Esophagus muscularis mucosa (tissue), 4 donors: ENCODE data around the gene NPPB. TPM values are rescaled to one million over a fixed set of nuclear protein-coding genes. Genes with fewer than 3 reads are reported as not detected.

Experiments
- DNase-seq: peaks from one replicate; pipeline ENCODE4 v3.0.0-alpha.2; 2017; ENCODE audit errors: extremely low spot score
- H3K27ac ChIP-seq, 4 donors: fragments of 200-600 bp; sonication (generic); replicated peaks in 1 of 4; 1 replicate in 3 of 4; 2 replicates in 1 of 4; pipeline ENCODE4 v1.5.1; 2016 to 2019; ENCODE audit warnings: mild to moderate bottlenecking in 1 of 4
- H3K27me3 ChIP-seq, 4 donors: fragments of 200-600 bp; sonication (generic); one replicate each; pipeline versions ENCODE4 v1.5.1 to v1.6.0; 2016 to 2019
- H3K36me3 ChIP-seq, 4 donors: fragments of 200-600 bp; sonication (generic); one replicate each; pipeline ENCODE4 v1.5.1; 2016 to 2019
- H3K4me1 ChIP-seq, 4 donors: fragments of 200-600 bp; sonication (generic); one replicate each; pipeline ENCODE4 v1.5.1; 2016 to 2019
- H3K4me3 ChIP-seq, 4 donors: fragments of 200-600 bp; sonication (generic); 1 replicate in 2 of 4; 2 replicates in 2 of 4; pipeline ENCODE4 v1.5.1; 2016 to 2019; ENCODE audit warnings: mild to moderate bottlenecking in 4 of 4, moderate library complexity in 1 of 4
- H3K9me3 ChIP-seq, 4 donors: fragments of 200-600 bp; sonication (generic); 1 replicate in 3 of 4; 2 replicates in 1 of 4; pipeline ENCODE4 v1.5.1; 2016 to 2019
- EP300 ChIP-seq: sonication (generic); formaldehyde crosslinking; IDR thresholded peaks from one replicate; pipeline ENCODE4 v1.6.1; 2017; ENCODE audit warnings: antibody characterized with exemption
- POLR2A ChIP-seq: fragments of 450-650 bp; IDR thresholded peaks from one replicate; pipeline ENCODE4 v1.6.1; 2017; ENCODE audit warnings: antibody characterized with exemption, moderate library complexity, mild to moderate bottlenecking, low read depth
- POLR2AphosphoS5 ChIP-seq, 2 donors: sonication (generic); formaldehyde crosslinking; IDR thresholded peaks; one replicate each; pipeline ENCODE4 v1.6.1; 2017; ENCODE audit warnings: antibody characterized with exemption in 2 of 2
- WGBS: methylation state at CpG from one replicate; pipeline ENCODE4 v1.1.5; 2018; 5-methylcytosine and 5-hydroxymethylcytosine counted together
- intact Hi-C: fragments of 100-400 bp; cut with DNase I; formaldehyde crosslinking; loops from one replicate; pipeline ENCODE4 v1.15.1; 2023
- total RNA-seq, 4 donors: library from RNA; depleted of rRNA; stranded (reverse); fragments of >200 nt; gene quantifications; one replicate each; pipeline versions ENCODE4 v1.1.0 to v1.2.1, GENCODE V29; 2016
- TF ChIP-seq, protein P1 (sequence below), 3 experiments: fragments of 200-600 bp in 2 of 3; fragments of 450-650 bp in 1 of 3; sonication (generic) in 2 of 3; IDR thresholded peaks; one replicate each; pipeline ENCODE4 v1.5.1; 2017 to 2019; ENCODE audit warnings: antibody characterized with exemption in 3 of 3, mild to moderate bottlenecking in 2 of 3, moderate library complexity in 1 of 3

The NPPB gene
- total RNA-seq, 4 donors from 2014 or later: not detected

DNA sequence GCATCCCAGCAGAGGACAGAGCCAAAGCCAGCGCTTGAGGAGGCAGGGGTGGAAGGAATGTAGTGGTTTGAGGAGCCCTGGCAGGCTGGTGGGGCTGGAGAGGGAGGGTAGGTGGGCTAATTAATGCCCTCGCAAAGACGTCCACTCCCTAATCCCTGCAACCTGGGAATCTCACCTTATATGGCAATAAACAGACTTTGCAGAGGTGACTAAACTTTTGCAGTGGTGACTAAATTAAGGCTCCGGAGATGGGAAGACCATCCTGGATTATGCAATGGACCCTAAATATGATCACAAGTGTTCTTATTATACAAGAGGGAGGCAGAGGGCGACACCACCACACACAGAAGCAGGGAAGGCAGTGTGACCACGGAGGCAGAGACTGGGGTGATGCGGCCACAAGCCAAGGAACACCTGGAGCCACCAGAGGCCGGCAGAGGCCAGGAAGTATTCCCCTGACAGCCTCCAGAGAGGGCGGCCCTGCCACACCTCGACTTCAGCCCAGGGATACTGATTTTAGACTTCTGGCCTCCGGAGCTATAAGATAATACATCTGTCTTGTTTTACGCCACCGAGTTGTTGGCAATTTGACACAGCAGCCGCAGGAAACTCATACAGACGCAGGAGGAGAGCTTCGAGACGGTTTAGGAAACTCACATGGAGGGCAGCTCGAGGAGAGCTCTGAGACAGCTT, 23.1 kb upstream of the NPPB start:
- H3K27me3 ChIP-seq: peaks cover 0 to 58% (median 3%) of the 10 kb centered on the region in 4 donors
- intact Hi-C loops: no loop called here
- DNase-seq: no peak
- H3K9me3 ChIP-seq: no peaks in the 10 kb centered on the region
- TF ChIP-seq EP300: no peak
- TF ChIP-seq POLR2A: no peak
- no peak for TF ChIP-seq POLR2AphosphoS5 (IDR thresholded peaks at IDR 0.05)
- TF ChIP-seq, protein P1, sequence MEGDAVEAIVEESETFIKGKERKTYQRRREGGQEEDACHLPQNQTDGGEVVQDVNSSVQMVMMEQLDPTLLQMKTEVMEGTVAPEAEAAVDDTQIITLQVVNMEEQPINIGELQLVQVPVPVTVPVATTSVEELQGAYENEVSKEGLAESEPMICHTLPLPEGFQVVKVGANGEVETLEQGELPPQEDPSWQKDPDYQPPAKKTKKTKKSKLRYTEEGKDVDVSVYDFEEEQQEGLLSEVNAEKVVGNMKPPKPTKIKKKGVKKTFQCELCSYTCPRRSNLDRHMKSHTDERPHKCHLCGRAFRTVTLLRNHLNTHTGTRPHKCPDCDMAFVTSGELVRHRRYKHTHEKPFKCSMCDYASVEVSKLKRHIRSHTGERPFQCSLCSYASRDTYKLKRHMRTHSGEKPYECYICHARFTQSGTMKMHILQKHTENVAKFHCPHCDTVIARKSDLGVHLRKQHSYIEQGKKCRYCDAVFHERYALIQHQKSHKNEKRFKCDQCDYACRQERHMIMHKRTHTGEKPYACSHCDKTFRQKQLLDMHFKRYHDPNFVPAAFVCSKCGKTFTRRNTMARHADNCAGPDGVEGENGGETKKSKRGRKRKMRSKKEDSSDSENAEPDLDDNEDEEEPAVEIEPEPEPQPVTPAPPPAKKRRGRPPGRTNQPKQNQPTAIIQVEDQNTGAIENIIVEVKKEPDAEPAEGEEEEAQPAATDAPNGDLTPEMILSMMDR (IDR thresholded peaks at IDR 0.05): no peak
- WGBS: 75% methylated on average over 18 of the region's 18 CpGs
- peak overlapping the region in 3 of 4 donors; percentile 15 to 62 (median 19) for H3K27ac ChIP-seq
- H3K4me1 ChIP-seq: peaks cover 15 to 54% (median 25%) of the 10 kb centered on the region in 4 donors
- H3K4me3 ChIP-seq: no peak overlapping the region
- no peaks in the 10 kb centered on the region for H3K36me3 ChIP-seq

DNA sequence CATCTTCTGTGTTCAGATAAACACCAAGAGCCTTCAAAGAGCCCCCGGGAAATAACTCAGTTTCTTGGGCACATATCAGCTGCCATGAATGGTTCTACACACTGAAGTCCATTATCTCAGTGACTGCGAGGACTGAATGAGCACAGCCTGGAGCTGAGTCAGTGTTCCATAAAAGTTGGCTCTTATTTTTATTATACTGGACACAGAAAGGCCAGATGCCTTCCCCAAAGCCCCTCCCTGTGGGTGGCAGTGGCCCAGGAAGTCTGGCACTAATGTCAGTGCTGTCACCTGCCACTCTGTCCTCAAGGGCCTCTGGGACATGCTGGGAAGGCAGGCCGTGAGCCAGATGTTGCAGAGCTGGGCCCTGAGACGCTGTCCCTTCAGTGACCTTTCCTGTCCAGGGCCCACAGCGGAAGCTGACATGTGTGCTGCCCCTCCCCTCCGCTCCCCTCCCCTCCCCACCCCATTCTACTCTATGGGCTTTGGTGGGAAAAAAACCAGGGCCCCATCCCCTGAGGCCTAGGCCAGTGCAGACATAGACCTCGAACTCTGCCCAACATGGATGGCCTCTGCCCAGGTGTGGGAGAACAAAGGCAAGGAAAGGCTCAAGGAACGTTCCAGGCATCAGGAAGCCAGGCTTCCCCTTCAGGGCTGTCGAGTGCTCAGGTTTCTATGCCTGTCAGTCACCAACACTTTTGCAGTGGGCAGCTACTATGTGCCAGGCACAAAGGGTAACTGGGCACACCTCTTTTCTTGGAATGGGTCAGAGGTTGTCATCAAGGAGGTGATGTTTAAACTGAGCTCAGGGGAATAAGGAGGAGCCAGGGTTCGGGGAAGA, 22.4 kb upstream of the NPPB start:
- no peak for DNase-seq
- peaks cover 15 to 47% (median 25%) of the 10 kb centered on the region in 4 donors for H3K4me1 ChIP-seq
- no peaks in the 10 kb centered on the region for H3K36me3 ChIP-seq
- WGBS: 44% methylated on average over 5 of the region's 10 CpGs
- intact Hi-C loops: no loop called here
- peak; percentile 12 for TF ChIP-seq EP300
- no peak for TF ChIP-seq POLR2A
- TF ChIP-seq, protein P1 (IDR thresholded peaks at IDR 0.05): no peak
- TF ChIP-seq POLR2AphosphoS5 (IDR thresholded peaks at IDR 0.05): peak; percentile 31 to 32
- peaks cover 0 to 58% (median 3%) of the 10 kb centered on the region in 4 donors for H3K27me3 ChIP-seq
- H3K9me3 ChIP-seq: no peaks in the 10 kb centered on the region
- no peak overlapping the region for H3K4me3 ChIP-seq
- peak overlapping the region in 3 of 4 donors; percentile 15 to 63 (median 28) for H3K27ac ChIP-seq

- WGBS: 51% methylated on average over 4 of the region's 12 CpGs
- H3K27me3 ChIP-seq: peaks cover 0 to 63% (median 3%) of the 10 kb centered on the region in 4 donors
Measured at GRCh38 chr1:11880181-11880575, 21.4 kb upstream of the NPPB start.

GRCh38 chr1:11879311-11880180, 20.8 kb upstream of the NPPB start:
- no peak for TF ChIP-seq EP300
- no peak for TF ChIP-seq POLR2AphosphoS5 (IDR thresholded peaks at IDR 0.05)
- no peak for TF ChIP-seq POLR2A
- TF ChIP-seq, protein P1 (IDR thresholded peaks at IDR 0.05): no peak
- Histone ChIP-seq H3K36me3 (no peaks in the 10 kb centered on the region), H3K4me1 (peaks cover 15 to 46% (median 25%) of the 10 kb centered on the region in 4 donors), H3K27ac (peak overlapping the region in 1 of 4 donors; percentile 63), H3K9me3 (no peaks in the 10 kb centered on the region), H3K27me3 (peaks cover 0 to 65% (median 3%) of the 10 kb centered on the region in 4 donors), H3K4me3 (no peak overlapping the region)
- no peak for DNase-seq
- 81% methylated on average over 23 of the region's 28 CpGs for WGBS
- intact Hi-C loops: no loop called here

More at GRCh38 chr1:11880181-11880575, 21.4 kb upstream of the NPPB start:
- no peak overlapping the region for H3K4me3 ChIP-seq
- no peak for TF ChIP-seq POLR2AphosphoS5 (IDR thresholded peaks at IDR 0.05)
- TF ChIP-seq, protein P1 (IDR thresholded peaks at IDR 0.05): no peak
- TF ChIP-seq EP300: no peak
- intact Hi-C loops: no loop called here
- H3K4me1 ChIP-seq: peaks cover 15 to 40% (median 25%) of the 10 kb centered on the region in 4 donors
- no peaks in the 10 kb centered on the region for H3K9me3 ChIP-seq
- peak overlapping the region; percentile 18 to 63 (median 38) for H3K27ac ChIP-seq
- no peak for DNase-seq
- H3K36me3 ChIP-seq: no peaks in the 10 kb centered on the region
